Measurements from ENCODE around the gene GALNT2.

The GALNT2 gene

GRCh38 chr1:230199034-230199433 lies 132.0 kb downstream of the GALNT2 start:
- DNase-seq = no peak
- H3K27me3 ChIP-seq (replicated peaks) = no peaks in the 10 kb centered on the region
- H3K27ac ChIP-seq = no peak overlapping the region
- TF ChIP-seq CTCF (IDR thresholded peaks at IDR 0.05; ENCODE audit: low read depth, low read length, missing control alignments) = no peak
- in situ Hi-C loops (cut with HindIII; ENCODE audit: low pct_ligation_motif_present, low sequenced_read_pairs) = no loop called here
- H3K4me3 ChIP-seq (ENCODE audit: low read depth, low read length) = no peak overlapping the region
- H3K36me3 ChIP-seq (replicated peaks) = no peaks in the 10 kb centered on the region

GRCh38 chr1:230199554-230199953 lies 132.5 kb downstream of the GALNT2 start:
- no peaks in the 10 kb centered on the region for H3K36me3 ChIP-seq (replicated peaks)
- in situ Hi-C loops (cut with HindIII; ENCODE audit: low pct_ligation_motif_present, low sequenced_read_pairs) = no loop called here
- no peak for TF ChIP-seq CTCF (IDR thresholded peaks at IDR 0.05; ENCODE audit: low read depth, low read length, missing control alignments)
- no peaks in the 10 kb centered on the region for H3K27me3 ChIP-seq (replicated peaks)
- H3K4me3 ChIP-seq (ENCODE audit: low read depth, low read length) = no peak overlapping the region
- H3K27ac ChIP-seq = no peak overlapping the region
- DNase-seq = no peak

GRCh38 chr1:230200276-230200675 lies 133.2 kb downstream of the GALNT2 start:
- Histone ChIP-seq H3K4me3 (ENCODE audit: low read depth, low read length) (no peak overlapping the region), H3K27me3 (replicated peaks) (no peaks in the 10 kb centered on the region), H3K36me3 (replicated peaks) (no peaks in the 10 kb centered on the region), H3K27ac (no peak overlapping the region)
- in situ Hi-C loops (cut with HindIII; ENCODE audit: low pct_ligation_motif_present, low sequenced_read_pairs) = no loop called here
- no peak for TF ChIP-seq CTCF (IDR thresholded peaks at IDR 0.05; ENCODE audit: low read depth, low read length, missing control alignments)
- DNase-seq = no peak

- TF ChIP-seq CTCF (IDR thresholded peaks at IDR 0.05; ENCODE audit: low read depth, low read length, missing control alignments) = no peak
- Histone ChIP-seq H3K4me3 (ENCODE audit: low read depth, low read length) (no peak overlapping the region), H3K27ac (no peak overlapping the region), H3K36me3 (replicated peaks) (no peaks in the 10 kb centered on the region), H3K27me3 (replicated peaks) (no peaks in the 10 kb centered on the region)
- in situ Hi-C loops (cut with HindIII; ENCODE audit: low pct_ligation_motif_present, low sequenced_read_pairs) = no loop called here
- DNase-seq = no peak
These were observed 134.4 kb downstream of the GALNT2 start for GRCh38 chr1:230201445-230201844.

- no peak for TF ChIP-seq CTCF (IDR thresholded peaks at IDR 0.05; ENCODE audit: low read depth, low read length, missing control alignments)
- no peak for DNase-seq
- Histone ChIP-seq H3K36me3 (replicated peaks) (no peaks in the 10 kb centered on the region), H3K27ac (no peak overlapping the region), H3K4me3 (ENCODE audit: low read depth, low read length) (no peak overlapping the region), H3K27me3 (replicated peaks) (no peaks in the 10 kb centered on the region)
- in situ Hi-C loops (cut with HindIII; ENCODE audit: low pct_ligation_motif_present, low sequenced_read_pairs) = no loop called here
These were observed 137.8 kb downstream of the GALNT2 start for GRCh38 chr1:230204842-230205241.

- Histone ChIP-seq H3K36me3 (replicated peaks) (no peaks in the 10 kb centered on the region), H3K27me3 (replicated peaks) (no peaks in the 10 kb centered on the region), H3K27ac (peak overlapping the region; percentile 11), H3K4me3 (ENCODE audit: low read depth, low read length) (no peak overlapping the region)
- no peak for TF ChIP-seq CTCF (IDR thresholded peaks at IDR 0.05; ENCODE audit: low read depth, low read length, missing control alignments)
- DNase-seq = peak; percentile 55
- in situ Hi-C loops (cut with HindIII; ENCODE audit: low pct_ligation_motif_present, low sequenced_read_pairs) = no loop called here
These were observed 138.7 kb downstream of the GALNT2 start for GRCh38 chr1:230205719-230206198.
